Measurements from ENCODE around the gene CCDC40.
"Not testable (repeated sequence)": the region's sequence is repeated elsewhere in the genome, so short reads cannot be mapped to it uniquely, and the experiment has no call there.

CCDC40 gene

GRCh38 chr17:79990704-79991103 is 45.7 kb upstream of the CCDC40 start:
- TF ChIP-seq, protein P1, sequence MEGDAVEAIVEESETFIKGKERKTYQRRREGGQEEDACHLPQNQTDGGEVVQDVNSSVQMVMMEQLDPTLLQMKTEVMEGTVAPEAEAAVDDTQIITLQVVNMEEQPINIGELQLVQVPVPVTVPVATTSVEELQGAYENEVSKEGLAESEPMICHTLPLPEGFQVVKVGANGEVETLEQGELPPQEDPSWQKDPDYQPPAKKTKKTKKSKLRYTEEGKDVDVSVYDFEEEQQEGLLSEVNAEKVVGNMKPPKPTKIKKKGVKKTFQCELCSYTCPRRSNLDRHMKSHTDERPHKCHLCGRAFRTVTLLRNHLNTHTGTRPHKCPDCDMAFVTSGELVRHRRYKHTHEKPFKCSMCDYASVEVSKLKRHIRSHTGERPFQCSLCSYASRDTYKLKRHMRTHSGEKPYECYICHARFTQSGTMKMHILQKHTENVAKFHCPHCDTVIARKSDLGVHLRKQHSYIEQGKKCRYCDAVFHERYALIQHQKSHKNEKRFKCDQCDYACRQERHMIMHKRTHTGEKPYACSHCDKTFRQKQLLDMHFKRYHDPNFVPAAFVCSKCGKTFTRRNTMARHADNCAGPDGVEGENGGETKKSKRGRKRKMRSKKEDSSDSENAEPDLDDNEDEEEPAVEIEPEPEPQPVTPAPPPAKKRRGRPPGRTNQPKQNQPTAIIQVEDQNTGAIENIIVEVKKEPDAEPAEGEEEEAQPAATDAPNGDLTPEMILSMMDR (IDR thresholded peaks at IDR 0.05; ENCODE audit: extremely low read depth, missing control alignments), result no peak
- no peak for DNase-seq (ENCODE audit: low spot score)

GRCh38 chr17:79991140-79991923 is 45.1 kb upstream of the CCDC40 start:
- DNase-seq (ENCODE audit: low spot score), result peak; percentile 83
- TF ChIP-seq, protein P1 (IDR thresholded peaks at IDR 0.05; ENCODE audit: extremely low read depth, missing control alignments), result peak; percentile 31

DNA sequence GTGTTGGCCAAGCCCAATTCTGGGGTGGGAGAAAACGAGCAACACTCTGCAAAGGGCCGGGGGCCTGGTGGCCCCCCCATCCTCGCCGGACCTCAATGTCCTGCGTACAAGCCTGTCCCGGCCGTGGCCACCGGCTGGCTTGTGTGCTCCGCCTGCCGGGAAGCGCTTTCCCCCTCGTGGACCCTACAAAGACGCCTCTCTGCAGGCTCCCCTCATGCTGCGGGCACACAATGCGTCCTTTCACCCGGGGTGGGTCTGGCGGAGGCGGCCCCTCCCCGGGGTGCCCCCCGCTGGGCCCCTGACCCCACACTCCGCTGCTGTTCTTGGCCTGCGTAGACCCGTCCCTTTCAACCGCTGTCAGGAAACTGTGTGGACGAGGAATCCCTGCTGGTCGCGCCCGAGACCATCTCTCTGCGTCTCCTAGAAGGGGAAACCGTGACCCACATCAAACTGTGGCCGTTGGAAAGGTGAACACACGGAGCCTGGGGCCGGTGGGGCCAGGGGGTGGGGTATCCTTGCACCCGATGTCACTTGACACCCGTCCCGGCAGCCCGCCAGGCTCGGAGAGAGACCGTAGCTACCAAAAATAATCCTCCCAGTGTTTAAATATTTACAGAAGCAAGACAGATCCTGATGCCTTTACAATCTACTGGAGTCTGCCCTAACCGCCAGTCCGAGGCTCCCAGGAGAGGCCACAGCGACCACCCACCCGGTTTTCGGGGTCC is 44.4 kb upstream of the CCDC40 start:
- no peak for DNase-seq (ENCODE audit: low spot score)

GRCh38 chr17:79992649-79993389 is 43.6 kb upstream of the CCDC40 start:
- TF ChIP-seq, protein P1 (IDR thresholded peaks at IDR 0.05; ENCODE audit: extremely low read depth, missing control alignments), result no peak

More for the DNA sequence above, 44.4 kb upstream of the CCDC40 start:
- TF ChIP-seq, protein P1 (IDR thresholded peaks at IDR 0.05; ENCODE audit: extremely low read depth, missing control alignments), result no peak

GRCh38 chr17:79993390-79994227 is 42.8 kb upstream of the CCDC40 start:
- DNase-seq (ENCODE audit: low spot score), result peak; percentile 67
- TF ChIP-seq, protein P1 (IDR thresholded peaks at IDR 0.05; ENCODE audit: extremely low read depth, missing control alignments), result no peak

More at GRCh38 chr17:79992649-79993389, 43.6 kb upstream of the CCDC40 start:
- DNase-seq (ENCODE audit: low spot score), result no peak

GRCh38 chr17:79994228-79994569 is 42.2 kb upstream of the CCDC40 start:
- DNase-seq (ENCODE audit: low spot score), result not testable (repeated sequence)

DNA sequence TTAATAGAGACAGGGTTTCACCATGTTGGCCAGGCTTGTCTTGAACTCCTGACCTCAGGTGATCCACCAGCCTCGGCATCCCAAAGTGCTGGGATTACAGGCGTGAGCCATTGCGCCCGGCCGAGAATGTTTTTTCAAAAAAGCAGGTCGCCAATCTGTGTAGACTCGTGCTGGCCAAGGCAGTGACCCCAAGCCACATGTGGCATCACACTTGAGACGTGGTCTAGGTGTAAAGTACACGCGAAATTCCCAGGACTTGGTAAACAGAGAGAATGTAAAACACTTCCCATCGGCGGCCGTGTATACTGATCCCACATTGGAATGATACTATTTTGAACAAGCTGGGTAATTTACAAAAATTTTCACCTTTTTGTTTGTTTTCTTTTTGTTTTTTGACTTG is 41.8 kb upstream of the CCDC40 start:
- DNase-seq (ENCODE audit: low spot score), result no peak

More for the DNA sequence above, 41.8 kb upstream of the CCDC40 start:
- TF ChIP-seq, protein P1 (IDR thresholded peaks at IDR 0.05; ENCODE audit: extremely low read depth, missing control alignments), result no peak

Data from GM20000 (cell line).